Chondrocyte (in vitro differentiated cells): ENCODE measurements around the gene MAP2K4. TPM values are rescaled to one million over a fixed set of nuclear protein-coding genes. Genes with fewer than 3 reads are reported as not detected.

Source experiments
- DNase-seq: peaks from one replicate; pipeline ENCODE4 v3.0.0; 2021; ENCODE audit warnings: mixed read lengths, low spot score
- H3K27ac Mint-ChIP-seq: one replicate; pipeline ENCODE4 v1.8.0; 2021; ENCODE audit warnings: mild to moderate bottlenecking, moderate library complexity, mixed read lengths; ENCODE audit not compliant: unreplicated experiment
- H3K27me3 Mint-ChIP-seq: 2 replicates; pipeline ENCODE4 v1.8.0; 2021; ENCODE audit warnings: low read depth, mixed read lengths
- H3K36me3 Mint-ChIP-seq: 2 replicates; pipeline ENCODE4 v1.8.0; 2021; ENCODE audit warnings: low read depth, mixed read lengths
- H3K4me1 Mint-ChIP-seq: 2 replicates; pipeline ENCODE4 v1.8.0; 2021; ENCODE audit warnings: low read depth, mild to moderate bottlenecking, mixed read lengths
- H3K4me3 Mint-ChIP-seq: one replicate; pipeline ENCODE4 v1.8.0; 2021; ENCODE audit warnings: mild to moderate bottlenecking, moderate library complexity, mixed read lengths; ENCODE audit not compliant: unreplicated experiment
- H3K9me3 Mint-ChIP-seq: 2 replicates; pipeline ENCODE4 v1.8.0; 2021; ENCODE audit warnings: low read depth, mixed read lengths
- CTCF ChIP-seq: fragments of 200-600 bp; sonication (generic); IDR thresholded peaks from 2 replicates; pipeline ENCODE4 v1.5.0; 2021; ENCODE audit warnings: antibody characterized with exemption, mild to moderate bottlenecking, moderate library complexity
- total RNA-seq: library from RNA; stranded (reverse); gene quantifications from 3 replicates; pipeline ENCODE4 v1.2.1, GENCODE V29; 2021

MAP2K4 gene
- total RNA-seq, 1 donor from 2014 or later: 26.0 TPM

DNA sequence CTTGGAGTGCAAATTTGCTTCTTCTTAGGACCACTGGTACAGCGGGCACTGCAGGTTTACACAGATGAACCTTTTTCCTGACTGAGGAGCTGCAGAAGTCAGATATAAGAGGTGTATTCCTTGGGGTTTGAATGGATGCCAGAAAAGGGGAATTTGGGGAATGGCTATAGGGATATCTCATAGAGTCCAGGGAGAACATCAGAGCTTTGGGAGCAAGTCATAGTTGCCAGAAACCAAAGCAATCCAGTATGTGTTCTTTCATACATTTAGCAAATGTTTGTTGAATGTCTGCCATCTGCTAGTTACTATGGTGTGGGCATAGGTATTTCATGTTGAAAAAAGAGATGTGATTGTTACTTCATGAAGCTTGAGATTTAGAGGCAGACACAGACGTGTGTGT, 46.8 kb downstream of the MAP2K4 start:
- no peak for TF ChIP-seq CTCF
- DNase-seq: no peak
- no peak overlapping the region for H3K27ac Mint-ChIP-seq
- H3K4me1 Mint-ChIP-seq: peaks cover 6% of the 10 kb centered on the region
- H3K4me3 Mint-ChIP-seq: no peak overlapping the region
- peaks cover 8% of the 10 kb centered on the region for H3K9me3 Mint-ChIP-seq
- H3K27me3 Mint-ChIP-seq: no peaks in the 10 kb centered on the region
- H3K36me3 Mint-ChIP-seq: peaks cover 9% of the 10 kb centered on the region

- Mint-ChIP-seq H3K36me3 (peaks cover 7% of the 10 kb centered on the region), H3K27ac (no peak overlapping the region), H3K9me3 (peaks cover 8% of the 10 kb centered on the region), H3K4me1 (peaks cover 6% of the 10 kb centered on the region), H3K4me3 (no peak overlapping the region), H3K27me3 (no peaks in the 10 kb centered on the region)
- no peak for DNase-seq
- no peak for TF ChIP-seq CTCF
These were observed 48.3 kb downstream of the MAP2K4 start for GRCh38 chr17:12068946-12069345.

DNA sequence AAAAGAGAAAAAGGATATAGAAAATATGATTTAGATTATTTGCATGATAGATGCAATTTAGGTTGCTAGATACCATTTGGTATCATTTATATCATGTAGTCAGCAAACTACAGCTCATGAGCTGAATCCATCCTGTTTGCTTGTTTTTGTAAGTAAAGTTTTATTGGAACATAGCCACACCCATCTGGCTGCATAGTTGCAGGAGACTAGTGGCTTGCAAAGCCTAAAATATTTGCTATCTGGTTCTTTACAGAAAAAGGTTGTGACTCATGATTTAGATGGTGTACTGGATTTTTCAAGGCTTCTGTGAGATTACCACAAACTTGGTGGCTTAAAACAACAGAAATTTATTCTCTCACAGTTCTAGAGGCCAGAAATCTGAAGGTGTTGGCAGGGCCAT, 49.9 kb downstream of the MAP2K4 start:
- Mint-ChIP-seq H3K36me3 (peaks cover 3% of the 10 kb centered on the region), H3K27ac (peak overlapping the region; percentile 33), H3K27me3 (no peaks in the 10 kb centered on the region), H3K4me1 (peaks cover 6% of the 10 kb centered on the region), H3K4me3 (no peak overlapping the region), H3K9me3 (no peaks in the 10 kb centered on the region)
- no peak for DNase-seq
- TF ChIP-seq CTCF: no peak

- Mint-ChIP-seq H3K27me3 (no peaks in the 10 kb centered on the region), H3K4me3 (no peak overlapping the region), H3K4me1 (peaks cover 21% of the 10 kb centered on the region), H3K27ac (no peak overlapping the region), H3K36me3 (peaks cover 3% of the 10 kb centered on the region), H3K9me3 (no peaks in the 10 kb centered on the region)
- no peak for TF ChIP-seq CTCF
- no peak for DNase-seq
These were observed 53.7 kb downstream of the MAP2K4 start for GRCh38 chr17:12074346-12074745.

- Mint-ChIP-seq H3K27me3 (no peaks in the 10 kb centered on the region), H3K4me3 (no peak overlapping the region), H3K4me1 (peaks cover 39% of the 10 kb centered on the region), H3K27ac (peak overlapping the region; percentile 88), H3K9me3 (no peaks in the 10 kb centered on the region), H3K36me3 (peaks cover 4% of the 10 kb centered on the region)
- TF ChIP-seq CTCF: no peak
- no peak for DNase-seq
These were observed 57.1 kb downstream of the MAP2K4 start for GRCh38 chr17:12077773-12078172.
